ENCODE results near the gene CSNK2B. TPM values are rescaled to one million over a fixed set of nuclear protein-coding genes. Genes with fewer than 3 reads are reported as not detected.

The CSNK2B gene
- total RNA-seq, 1 experiment from 2014 or later: 88.8 TPM

DNA sequence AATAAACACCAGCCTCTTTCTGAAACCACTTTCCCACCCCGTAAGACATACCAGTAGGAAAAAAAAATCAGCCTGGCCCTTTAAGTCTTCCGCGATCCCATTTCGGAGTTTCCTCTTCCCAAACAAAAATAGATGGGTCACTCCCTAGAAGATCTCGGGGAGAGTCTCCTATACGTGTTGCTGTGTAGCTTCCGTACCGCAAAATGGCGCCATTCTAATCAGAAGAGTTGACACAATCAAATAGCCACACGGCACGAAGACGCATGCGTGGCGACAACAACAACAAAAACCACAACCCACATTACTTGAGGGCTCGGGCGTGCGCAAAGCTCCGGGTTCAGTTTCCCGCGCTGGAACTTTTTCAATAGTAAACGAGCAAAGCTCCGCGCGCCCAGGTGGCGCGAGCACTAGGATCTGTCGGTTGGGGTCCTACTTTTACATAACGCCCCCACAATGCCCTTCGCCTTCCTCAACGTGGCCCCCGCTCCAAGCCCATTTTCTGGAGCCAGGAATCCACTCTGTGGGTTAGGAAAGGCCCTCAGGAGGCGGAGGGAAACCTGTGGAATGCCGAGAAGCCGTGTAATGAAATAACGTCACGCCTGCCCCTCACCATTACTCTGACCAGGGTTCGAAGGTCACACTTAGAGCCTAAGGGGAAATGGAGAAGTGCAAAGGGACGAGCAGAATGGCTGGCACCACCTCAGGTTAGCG, 935 bp upstream of the CSNK2B start, which contains the start of gene GPANK1:
Gene GPANK1 (minus strand): TSS at position 208 of the 711 bp plus-strand sequence. CDS start 519 bp downstream, outside the sequence.
- H3K27me3 ChIP-seq: no peaks in the 10 kb centered on the region
- H3K36me3 ChIP-seq: peaks cover 44% of the 10 kb centered on the region
- H3K4me3 ChIP-seq: peak within 1 kb of the TSS; percentile 78
- peak; percentile 74 for DNase-seq
- no peaks in the 10 kb centered on the region for H3K9me3 ChIP-seq

DNA sequence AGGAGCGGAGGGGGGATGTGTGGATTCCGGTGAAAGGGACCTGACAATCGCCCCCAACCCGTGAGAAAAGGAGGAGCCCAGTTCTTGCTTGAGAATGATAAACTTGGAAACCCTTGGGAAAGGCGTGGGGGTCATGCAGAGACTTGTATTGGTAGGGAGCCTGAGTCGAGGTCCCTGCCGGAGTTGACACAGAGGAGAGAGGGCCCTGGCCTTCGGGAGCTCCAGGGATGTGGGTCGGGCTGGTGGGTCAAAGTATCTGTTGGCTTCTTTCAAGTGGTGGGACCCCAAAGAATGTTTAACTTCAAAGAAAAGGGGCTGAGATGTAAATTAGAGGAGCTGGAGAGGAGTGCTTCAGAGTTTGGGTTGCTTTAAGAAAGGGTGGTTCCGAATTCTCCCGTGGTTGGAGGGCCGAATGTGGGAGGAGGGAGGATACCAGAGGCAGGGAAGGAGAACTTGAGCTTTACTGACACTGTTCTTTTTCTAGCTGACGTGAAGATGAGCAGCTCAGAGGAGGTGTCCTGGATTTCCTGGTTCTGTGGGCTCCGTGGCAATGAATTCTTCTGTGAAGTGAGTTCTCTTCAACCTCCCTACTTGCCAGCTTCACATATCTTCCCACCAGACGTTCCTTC, 571 bp downstream of the CSNK2B start:
- no peak for DNase-seq
- no peaks in the 10 kb centered on the region for H3K9me3 ChIP-seq
- peak overlapping the region; percentile 78 for H3K4me3 ChIP-seq
- no peaks in the 10 kb centered on the region for H3K27me3 ChIP-seq
- peaks cover 47% of the 10 kb centered on the region for H3K36me3 ChIP-seq

DNA sequence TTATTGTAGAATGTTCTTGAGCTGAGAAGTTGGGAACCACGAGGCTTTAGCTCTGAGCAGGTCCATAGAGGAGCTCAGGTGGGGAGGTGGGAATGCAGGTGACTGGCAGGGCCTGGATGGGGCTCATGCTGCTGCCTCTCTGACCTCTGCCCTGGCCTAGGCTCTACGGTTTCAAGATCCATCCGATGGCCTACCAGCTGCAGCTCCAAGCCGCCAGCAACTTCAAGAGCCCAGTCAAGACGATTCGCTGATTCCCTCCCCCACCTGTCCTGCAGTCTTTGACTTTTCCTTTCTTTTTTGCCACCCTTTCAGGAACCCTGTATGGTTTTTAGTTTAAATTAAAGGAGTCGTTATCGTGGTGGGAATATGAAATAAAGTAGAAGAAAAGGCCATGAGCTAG, 3.8 kb downstream of the CSNK2B start, which contains the start of gene LY6G5B:
Gene LY6G5B (plus strand): TSS at position 301 of the 400 bp plus-strand sequence. CDS start 975 bp downstream, outside the sequence.
- Histone ChIP-seq H3K27me3 (no peaks in the 10 kb centered on the region), H3K36me3 (peaks cover 39% of the 10 kb centered on the region), H3K4me3 (no peak within 1 kb of the TSS), H3K9me3 (no peaks in the 10 kb centered on the region)
- no peak for DNase-seq

DNA sequence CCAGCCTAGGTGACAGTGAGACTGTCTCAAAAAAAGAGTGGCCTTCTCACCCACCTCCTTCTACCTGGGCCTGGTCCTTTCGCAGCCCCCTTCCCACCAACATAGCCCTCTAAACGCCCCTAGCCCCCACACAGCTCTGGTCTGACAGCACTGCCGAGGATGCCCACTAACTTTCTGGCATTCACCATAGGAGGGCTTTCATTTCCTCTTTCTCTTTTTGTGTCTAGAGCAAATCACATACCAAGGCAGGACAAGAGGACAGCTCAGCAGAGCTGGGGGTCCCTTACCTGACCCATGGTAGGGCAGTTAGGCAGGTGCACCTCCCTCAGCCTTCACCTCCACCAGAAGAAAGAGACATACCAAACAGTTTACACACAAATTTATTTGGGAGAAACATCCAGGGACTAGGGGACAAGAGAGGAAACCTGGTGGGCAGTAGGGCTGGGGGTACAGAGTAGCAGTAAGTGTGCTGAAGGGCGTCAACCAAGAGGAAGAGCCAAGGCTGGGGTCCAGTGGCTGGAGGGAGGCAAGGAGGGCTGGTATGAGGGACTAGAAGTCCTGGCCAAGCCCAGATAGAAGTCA, 10.5 kb downstream of the CSNK2B start:
- H3K36me3 ChIP-seq: peaks cover 4% of the 10 kb centered on the region
- DNase-seq: no peak
- no peak overlapping the region for H3K4me3 ChIP-seq

DNA sequence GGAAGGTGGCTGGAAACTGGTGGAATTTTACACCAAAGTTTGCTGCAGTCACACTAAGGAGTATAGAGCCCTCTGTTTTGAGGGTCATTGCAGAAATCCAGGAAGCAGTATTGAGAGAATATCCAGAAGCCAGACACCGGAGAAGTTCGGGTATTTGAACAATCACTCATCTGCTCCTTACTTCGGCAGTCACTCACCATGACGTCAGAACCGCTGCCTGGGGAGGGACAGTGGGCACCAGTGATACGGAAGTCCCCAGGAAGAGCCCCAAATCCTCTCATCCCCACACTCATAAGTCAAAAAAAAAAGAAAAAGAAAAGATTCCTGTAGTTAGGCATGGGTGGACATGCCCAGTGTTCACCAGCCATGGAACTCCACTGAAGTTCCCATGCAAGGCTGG, 11.0 kb downstream of the CSNK2B start:
- no peak for DNase-seq
- H3K27me3 ChIP-seq: no peaks in the 10 kb centered on the region
- H3K4me3 ChIP-seq: no peak overlapping the region
- no peaks in the 10 kb centered on the region for H3K9me3 ChIP-seq
- H3K36me3 ChIP-seq: peaks cover 4% of the 10 kb centered on the region

More for the DNA sequence above, 10.5 kb downstream of the CSNK2B start:
- Histone ChIP-seq H3K9me3 (no peaks in the 10 kb centered on the region), H3K27me3 (no peaks in the 10 kb centered on the region)

DNA sequence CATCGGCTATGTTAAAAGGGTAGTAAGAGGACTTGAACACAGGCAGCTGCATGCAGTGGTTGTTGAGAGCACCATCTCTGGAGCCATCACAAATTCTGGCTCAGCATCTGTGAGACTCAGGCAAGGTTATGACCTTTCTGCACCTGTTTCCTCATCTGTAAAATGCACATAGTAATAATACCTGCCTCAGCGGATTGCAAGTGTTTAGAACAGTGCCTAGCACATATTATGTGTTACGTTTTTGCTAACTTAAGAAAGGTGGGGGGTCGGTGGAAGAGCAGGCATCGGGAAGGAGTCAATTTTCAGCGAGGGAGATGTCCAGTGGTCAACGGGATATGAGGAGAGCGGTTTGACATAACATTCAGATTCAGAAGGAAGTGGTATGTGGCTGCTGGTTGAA, 12.1 kb downstream of the CSNK2B start:
- DNase-seq: no peak
- Histone ChIP-seq H3K27me3 (no peaks in the 10 kb centered on the region), H3K9me3 (no peaks in the 10 kb centered on the region), H3K4me3 (no peak overlapping the region), H3K36me3 (no peaks in the 10 kb centered on the region)

DNA sequence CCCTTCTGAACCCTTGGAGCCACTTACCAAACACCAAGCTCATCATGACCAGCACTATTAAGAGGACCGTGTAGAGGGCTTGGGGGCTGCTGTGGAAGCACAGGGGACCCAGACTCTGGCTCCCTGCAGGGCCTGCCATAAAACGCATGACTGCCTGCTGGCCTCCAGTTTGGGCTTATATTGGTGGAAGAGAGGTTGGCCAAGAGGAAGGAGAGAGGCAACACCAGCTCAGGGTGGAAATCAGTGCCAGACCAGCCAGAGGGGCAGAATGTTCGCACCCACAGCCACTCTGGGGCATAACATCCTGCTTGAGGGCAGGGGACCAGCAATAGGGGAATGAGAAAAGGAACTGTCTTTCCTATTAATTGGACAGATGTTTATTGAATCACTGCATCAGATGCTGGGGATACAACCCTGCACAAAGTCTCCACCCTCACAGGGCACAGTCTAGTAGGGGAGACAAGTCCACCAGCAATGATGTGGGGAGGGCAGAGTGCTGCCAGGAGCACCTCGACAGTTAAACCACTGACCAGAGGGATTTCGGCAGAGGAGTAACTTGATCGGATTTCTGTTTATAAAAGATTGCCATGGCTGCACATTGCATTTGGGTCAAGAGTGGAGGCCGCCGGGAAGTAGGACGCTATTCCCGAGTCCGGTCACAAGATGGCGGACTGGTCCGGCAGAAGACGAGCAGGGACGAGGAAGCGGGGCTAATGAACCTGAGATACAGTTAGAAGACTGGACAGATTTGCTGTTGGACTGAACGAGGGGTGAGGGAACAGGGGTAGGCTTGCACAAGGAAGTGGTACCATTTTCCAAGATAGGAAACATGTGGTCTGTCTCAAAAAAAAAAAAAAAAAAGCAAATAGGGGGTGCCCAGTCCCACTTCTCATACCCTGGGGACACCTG, 14.6 kb downstream of the CSNK2B start, which contains the start of gene LY6G5C:
Gene LY6G5C (minus strand): TSS at position 842 of the 909 bp plus-strand sequence. CDS start 694 bp downstream, at position 148.
- Histone ChIP-seq H3K36me3 (no peaks in the 10 kb centered on the region), H3K9me3 (no peaks in the 10 kb centered on the region), H3K4me3 (peak within 1 kb of the TSS; percentile 27), H3K27me3 (no peaks in the 10 kb centered on the region)
- DNase-seq: peak; percentile 68

DNA sequence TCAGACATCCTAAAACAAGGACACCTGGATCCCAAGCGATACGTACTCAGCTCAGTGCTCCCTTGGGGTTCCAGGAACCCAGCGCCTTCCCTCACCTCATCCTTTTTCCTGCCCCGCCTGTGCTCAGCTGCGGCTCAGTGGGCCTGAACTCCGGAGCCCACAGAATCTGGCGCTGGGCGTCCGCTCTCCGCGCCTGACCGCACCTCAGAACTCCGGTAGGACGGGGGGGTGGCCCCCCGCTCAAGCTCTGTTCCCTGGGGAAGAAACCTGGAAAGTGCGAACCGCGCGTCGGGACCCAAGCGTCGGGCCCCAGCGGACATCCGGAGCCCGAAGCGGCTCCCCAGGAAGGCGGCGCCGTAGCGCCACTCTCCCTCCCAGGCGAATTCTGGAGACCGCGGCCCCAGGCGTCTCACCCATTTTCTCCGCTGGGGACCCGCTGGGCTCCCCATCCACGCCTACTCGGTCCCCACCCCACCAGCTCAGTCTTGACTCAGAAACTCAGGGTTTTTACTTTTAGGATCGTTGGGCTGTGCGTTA, 15.3 kb downstream of the CSNK2B start:
- Histone ChIP-seq H3K36me3 (no peaks in the 10 kb centered on the region), H3K27me3 (no peaks in the 10 kb centered on the region), H3K4me3 (peak overlapping the region; percentile 27), H3K9me3 (no peaks in the 10 kb centered on the region)
- DNase-seq: peak; percentile 20

DNA sequence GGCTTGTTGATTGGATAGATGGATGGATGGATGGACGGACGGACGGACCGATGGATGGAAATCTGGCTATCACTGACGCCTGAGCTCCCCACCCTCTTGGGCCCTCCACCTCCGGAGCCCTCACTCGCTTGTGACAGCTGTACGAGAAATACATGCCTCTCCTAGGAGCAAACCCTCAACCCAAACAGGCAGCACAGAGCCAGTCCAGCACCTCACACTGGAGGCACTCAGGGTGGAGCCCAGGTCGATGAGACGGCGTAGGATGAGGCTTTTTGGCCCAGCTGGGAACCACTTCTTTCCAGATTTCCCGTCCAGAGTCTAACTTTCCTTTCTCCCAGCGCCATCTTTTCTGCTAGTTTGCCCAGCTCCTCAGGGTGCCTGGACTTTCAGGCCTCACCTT, 17.7 kb downstream of the CSNK2B start:
- DNase-seq: no peak
- H3K27me3 ChIP-seq: no peaks in the 10 kb centered on the region
- H3K36me3 ChIP-seq: no peaks in the 10 kb centered on the region
- no peaks in the 10 kb centered on the region for H3K9me3 ChIP-seq
- no peak overlapping the region for H3K4me3 ChIP-seq

DNA sequence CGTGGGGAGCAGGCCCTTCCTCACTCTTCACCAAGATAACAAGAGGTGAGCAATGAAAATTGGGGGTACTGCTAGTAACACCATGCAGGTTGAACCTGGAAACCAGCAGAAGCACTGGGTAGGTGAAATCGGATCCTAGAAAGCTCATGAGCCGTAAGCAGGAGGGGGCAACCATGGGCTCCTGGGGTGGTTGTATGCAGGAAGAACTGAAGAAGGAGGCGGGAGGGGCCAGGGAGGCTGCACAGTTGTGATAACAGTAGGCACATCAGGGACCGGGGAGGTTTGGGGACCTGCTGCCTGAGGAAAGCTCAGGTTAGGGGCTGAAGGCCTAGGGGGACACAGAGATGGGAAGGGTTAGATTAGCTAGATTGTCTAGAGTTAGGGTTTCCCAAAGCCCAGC, 20.6 kb downstream of the CSNK2B start:
- no peaks in the 10 kb centered on the region for H3K27me3 ChIP-seq
- no peaks in the 10 kb centered on the region for H3K36me3 ChIP-seq
- DNase-seq: no peak
- H3K4me3 ChIP-seq: no peak overlapping the region
- H3K9me3 ChIP-seq: no peaks in the 10 kb centered on the region

DNA sequence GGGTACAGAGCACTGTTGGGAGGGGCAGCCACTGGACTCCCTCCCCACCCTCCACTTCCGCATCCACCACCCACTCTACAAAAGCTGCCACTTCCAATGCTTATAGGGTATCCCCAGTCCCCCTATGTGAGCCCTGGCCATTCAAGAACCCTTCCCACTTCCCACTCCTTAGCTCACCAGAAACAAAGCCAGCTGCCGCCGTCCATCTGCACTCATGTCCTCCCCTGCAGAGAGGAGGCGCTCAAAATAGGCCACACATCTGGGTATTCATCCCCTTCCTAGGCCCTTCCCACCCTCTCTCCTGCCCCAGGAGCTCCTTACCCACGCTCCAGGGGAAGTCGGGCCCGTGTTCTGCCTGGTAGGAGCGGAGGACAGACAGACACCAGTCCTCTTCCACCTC, 21.4 kb downstream of the CSNK2B start:
- no peaks in the 10 kb centered on the region for H3K27me3 ChIP-seq
- DNase-seq: no peak
- no peak overlapping the region for H3K4me3 ChIP-seq
- no peaks in the 10 kb centered on the region for H3K9me3 ChIP-seq
- no peaks in the 10 kb centered on the region for H3K36me3 ChIP-seq

DNA sequence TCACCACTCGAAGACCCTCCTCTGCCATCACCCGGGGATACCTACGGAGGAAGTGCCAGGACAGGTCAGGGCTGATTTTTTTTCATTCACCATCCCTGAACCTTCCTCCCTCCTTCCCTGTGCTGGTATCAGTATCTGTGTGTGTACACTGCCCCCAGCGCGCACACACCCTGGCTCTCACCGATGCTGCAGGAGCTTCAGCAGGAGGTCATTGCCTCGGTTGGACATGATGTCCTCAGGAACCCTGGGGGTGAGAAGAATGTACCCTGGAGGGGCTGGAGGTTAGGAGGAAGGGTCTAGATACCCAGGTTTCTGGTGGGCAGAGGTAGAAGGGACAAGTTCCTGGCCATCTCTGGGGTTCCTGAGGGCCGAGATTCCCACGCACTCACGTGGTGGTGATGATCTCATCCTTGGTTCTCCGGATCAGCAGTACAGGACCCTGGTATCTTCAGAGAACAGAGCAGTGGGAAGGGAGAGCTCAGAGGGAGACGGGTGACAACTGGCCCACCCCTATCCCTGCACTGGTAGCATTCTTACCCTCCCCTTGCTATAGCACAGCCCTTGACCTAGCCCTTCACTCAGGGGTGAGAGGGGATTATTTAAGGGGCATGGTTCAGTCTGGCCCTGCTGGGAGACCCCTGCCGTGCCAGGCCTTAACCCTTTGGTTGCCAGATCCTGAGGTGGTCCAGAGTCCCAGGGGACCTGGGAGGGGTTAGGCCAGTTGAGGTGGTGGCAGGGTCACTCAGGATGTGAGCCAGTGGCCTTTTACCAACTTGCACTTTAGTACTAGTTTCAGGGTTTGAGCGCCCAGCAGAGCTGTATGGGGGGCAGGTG, 22.2 kb downstream of the CSNK2B start:
- no peaks in the 10 kb centered on the region for H3K27me3 ChIP-seq
- H3K36me3 ChIP-seq: no peaks in the 10 kb centered on the region

DNA sequence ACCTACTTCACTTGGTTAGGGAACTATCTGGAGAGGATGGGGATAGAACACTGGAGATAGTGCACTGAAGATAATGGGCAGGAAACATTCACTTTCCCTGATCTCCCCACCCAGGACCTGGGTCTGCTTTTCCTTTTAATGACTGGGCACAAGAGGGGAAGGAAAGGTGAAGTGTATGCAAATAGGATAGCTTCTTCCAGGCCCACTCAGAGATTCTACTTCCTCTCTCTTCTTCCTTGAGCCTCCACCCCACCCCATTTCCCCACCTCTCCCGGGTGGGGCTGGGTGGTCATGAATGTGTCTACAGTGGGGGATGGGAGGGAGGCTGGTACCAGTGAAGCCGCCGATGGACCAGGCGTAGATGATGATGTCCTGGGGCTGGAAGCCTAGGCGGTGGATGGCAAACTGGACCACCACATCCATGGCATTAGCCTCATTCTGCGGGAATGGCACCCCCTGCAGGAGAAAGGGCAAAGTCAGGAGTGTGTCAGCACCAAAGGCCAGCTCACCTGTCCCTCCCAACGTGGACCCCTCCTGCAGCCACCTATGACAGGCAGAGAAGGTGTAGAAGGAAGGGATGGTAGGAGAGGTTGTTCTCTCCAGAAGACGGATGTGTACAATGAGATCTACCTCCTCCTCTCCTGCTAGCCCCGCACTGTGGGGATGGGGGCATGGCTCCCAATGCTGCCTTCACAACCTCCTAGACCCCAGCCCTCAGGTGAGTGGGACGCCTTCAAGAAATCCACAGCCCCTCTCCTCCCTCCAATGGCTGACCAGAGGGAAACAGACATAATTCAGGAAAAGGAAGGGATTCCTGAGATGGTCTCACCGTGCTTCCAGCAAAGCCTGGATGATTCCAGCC, 23.6 kb downstream of the CSNK2B start:
- no peaks in the 10 kb centered on the region for H3K9me3 ChIP-seq
- no peaks in the 10 kb centered on the region for H3K36me3 ChIP-seq

More for the DNA sequence above, 22.2 kb downstream of the CSNK2B start:
- H3K9me3 ChIP-seq: no peaks in the 10 kb centered on the region
- DNase-seq: no peak
- H3K4me3 ChIP-seq: no peak overlapping the region

DNA sequence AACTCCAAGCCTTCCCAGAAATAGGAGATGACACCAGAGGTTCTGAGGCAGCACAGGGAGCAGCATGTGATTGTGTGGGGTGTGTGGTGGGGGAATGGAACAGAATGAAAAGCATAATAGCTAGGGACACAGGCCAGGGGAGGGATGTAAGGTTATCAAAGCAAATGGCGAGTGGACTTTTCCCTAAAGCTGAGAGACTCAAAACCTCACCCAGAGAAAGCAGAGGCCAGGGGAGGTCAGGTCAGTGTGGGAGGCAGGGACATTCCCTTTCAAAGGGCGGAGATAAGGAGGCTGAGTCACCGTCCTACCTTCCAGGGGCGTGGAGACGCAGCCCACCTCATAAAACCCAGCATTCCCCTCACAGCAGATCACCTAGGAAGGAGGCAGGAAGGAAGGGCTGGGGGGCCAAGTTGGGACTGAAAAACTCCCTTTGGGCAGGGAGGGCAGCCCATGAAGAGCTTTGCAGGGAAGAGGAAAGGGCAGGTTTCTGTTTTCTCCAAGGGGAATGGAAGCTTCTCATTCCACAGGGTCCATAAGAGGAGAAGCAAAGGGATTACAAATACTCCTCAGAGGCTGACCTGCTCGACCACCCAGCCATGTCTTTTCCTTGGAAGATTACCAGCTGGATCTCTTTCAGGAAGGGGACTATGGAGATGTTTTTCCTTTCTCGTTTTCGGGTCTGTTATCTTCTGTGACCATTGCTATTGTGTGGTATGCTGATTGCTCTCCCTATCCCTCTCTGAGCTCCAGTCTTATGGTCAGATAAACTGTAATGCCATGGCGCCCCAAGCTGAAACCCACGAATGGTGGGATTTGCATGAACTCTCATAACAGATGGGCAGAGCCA, 24.6 kb downstream of the CSNK2B start:
- H3K36me3 ChIP-seq: no peaks in the 10 kb centered on the region

More for the DNA sequence above, 23.6 kb downstream of the CSNK2B start:
- Histone ChIP-seq H3K27me3 (no peaks in the 10 kb centered on the region), H3K4me3 (no peak overlapping the region)
- DNase-seq: no peak

More for the DNA sequence above, 24.6 kb downstream of the CSNK2B start:
- no peak for DNase-seq
- H3K27me3 ChIP-seq: no peaks in the 10 kb centered on the region
- no peaks in the 10 kb centered on the region for H3K9me3 ChIP-seq
- no peak overlapping the region for H3K4me3 ChIP-seq

All from MG63 (cell line).